Natural killer cell (primary cell): ENCODE results near the gene FAM219B. TPM values are rescaled to one million over a fixed set of nuclear protein-coding genes. Genes with fewer than 3 reads are reported as not detected.

Experiments used
- ATAC-seq, 3 donors: fragments of 150-1000 bp in 2 of 3; fragments of 200-7000 bp in 1 of 3; cut with Tn5 transposase; 1 replicate in 1 of 3; 2 replicates in 2 of 3; pipeline ENCODE4 v1.10.0; 2021; ENCODE audit warnings: mild to moderate bottlenecking in 2 of 3, moderate library complexity in 2 of 3
- DNase-seq, 2 donors: peaks; one replicate each; pipeline versions ENCODE4 v3.0.0 to v3.0.0-alpha.2; 2013 to 2021; ENCODE audit warnings: mixed read lengths in 1 of 2
- H3K27ac ChIP-seq: one replicate; pipeline ENCODE4 v1.5.1; 2013; ENCODE audit warnings: mild to moderate bottlenecking, low read length
- H3K27me3 ChIP-seq: one replicate; pipeline ENCODE4 v1.6.1; 2013; ENCODE audit warnings: low read length; ENCODE audit not compliant: control insufficient read depth, insufficient read depth
- H3K36me3 ChIP-seq: one replicate; pipeline ENCODE4 v1.6.1; 2013; ENCODE audit warnings: low read length; ENCODE audit not compliant: control insufficient read depth, insufficient read depth
- H3K4me1 ChIP-seq: one replicate; pipeline ENCODE4 v1.6.1; 2013; ENCODE audit warnings: low read length; ENCODE audit not compliant: control insufficient read depth, insufficient read depth
- H3K4me3 ChIP-seq: one replicate; pipeline ENCODE4 v1.5.1; 2013; ENCODE audit warnings: low read length
- H3K9me3 ChIP-seq: one replicate; pipeline ENCODE4 v1.6.1; 2013; ENCODE audit warnings: low read length; ENCODE audit not compliant: control insufficient read depth, insufficient read depth
- H3K27ac Mint-ChIP-seq, 2 donors: one replicate each; pipeline ENCODE4 v1.8.0; 2022; ENCODE audit warnings: mild to moderate bottlenecking in 2 of 2, mixed read lengths in 2 of 2, moderate library complexity in 1 of 2
- H3K27me3 Mint-ChIP-seq, 2 donors: one replicate each; pipeline ENCODE4 v1.8.0; 2022; ENCODE audit warnings: low read depth in 2 of 2, mixed read lengths in 2 of 2
- H3K36me3 Mint-ChIP-seq: one replicate; pipeline ENCODE4 v1.8.0; 2022; ENCODE audit warnings: mixed read lengths
- H3K4me1 Mint-ChIP-seq, 2 donors: one replicate each; pipeline ENCODE4 v1.8.0; 2022; ENCODE audit warnings: mixed read lengths in 2 of 2
- H3K4me3 Mint-ChIP-seq: one replicate; pipeline ENCODE4 v1.8.0; 2022; ENCODE audit warnings: mild to moderate bottlenecking, moderate library complexity, mixed read lengths
- H3K9me3 Mint-ChIP-seq, 2 donors: one replicate each; pipeline ENCODE4 v1.8.0; 2022; ENCODE audit warnings: mixed read lengths in 2 of 2
- CTCF ChIP-seq: fragments of 200-600 bp; IDR thresholded peaks from one replicate; pipeline ENCODE4 v1.8.0; 2022; ENCODE audit warnings: antibody characterized with exemption
- WGBS: methylation state at CpG from one replicate; pipeline ENCODE4 v1.1.7; 2013; ENCODE audit warnings: missing lambda C conversion rate; ENCODE audit not compliant: insufficient coverage; 5-methylcytosine and 5-hydroxymethylcytosine counted together
- intact Hi-C: fragments of 100-400 bp; cut with micrococcal nuclease; formaldehyde crosslinking; loops from one replicate; pipeline ENCODE4 v1.14.2; 2022
- total RNA-seq, 4 donors: library from RNA; stranded (reverse); fragments of 120-200 nt in 1 of 4; gene quantifications; one replicate each; pipeline versions ENCODE4 v1.2.3 to v1.2.4, GENCODE V29; 2013 to 2022

FAM219B gene
- total RNA-seq, 3 donors from 2014 or later (not counting 1 experiment from before 2014, with no cell fraction given): 63.5 to 107 (median 69.0) TPM

GRCh38 chr15:74892931-74893330 lies 13.7 kb downstream of the FAM219B start:
- Histone ChIP-seq H3K27me3 (no peaks in the 10 kb centered on the region), H3K4me1 (peaks cover 42% of the 10 kb centered on the region), H3K27ac (peak overlapping the region; percentile 27), H3K9me3 (no peaks in the 10 kb centered on the region), H3K4me3 (no peak overlapping the region), H3K36me3 (no peaks in the 10 kb centered on the region)
- DNase-seq (no peak), ATAC-seq (no peak)
- intact Hi-C loops: no loop called here
- no peaks in the 10 kb centered on the region for H3K36me3 Mint-ChIP-seq
- 92% methylated on average over 2 of the region's 2 CpGs for WGBS
- H3K27me3 Mint-ChIP-seq: no peaks in the 10 kb centered on the region
- no peak for TF ChIP-seq CTCF
- H3K4me3 Mint-ChIP-seq: no peak overlapping the region
- H3K4me1 Mint-ChIP-seq: peaks cover 27 to 36% of the 10 kb centered on the region in 2 donors
- H3K9me3 Mint-ChIP-seq: no peaks in the 10 kb centered on the region
- peak overlapping the region in 1 of 2 donors; percentile 75 for H3K27ac Mint-ChIP-seq

GRCh38 chr15:74892313-74892712 lies 14.3 kb downstream of the FAM219B start:
- Histone ChIP-seq H3K36me3 (no peaks in the 10 kb centered on the region), H3K4me3 (no peak overlapping the region), H3K4me1 (peaks cover 42% of the 10 kb centered on the region), H3K9me3 (no peaks in the 10 kb centered on the region), H3K27me3 (no peaks in the 10 kb centered on the region), H3K27ac (no peak overlapping the region)
- 88% methylated on average over 3 of the region's 3 CpGs for WGBS
- Mint-ChIP-seq H3K36me3 (no peaks in the 10 kb centered on the region), H3K4me1 (peaks cover 27 to 36% of the 10 kb centered on the region in 2 donors), H3K27ac (peak overlapping the region; percentile 26 to 75), H3K9me3 (no peaks in the 10 kb centered on the region), H3K27me3 (no peaks in the 10 kb centered on the region), H3K4me3 (no peak overlapping the region)
- DNase-seq (no peak), ATAC-seq (no peak)
- intact Hi-C loops: no loop called here
- no peak for TF ChIP-seq CTCF

DNA sequence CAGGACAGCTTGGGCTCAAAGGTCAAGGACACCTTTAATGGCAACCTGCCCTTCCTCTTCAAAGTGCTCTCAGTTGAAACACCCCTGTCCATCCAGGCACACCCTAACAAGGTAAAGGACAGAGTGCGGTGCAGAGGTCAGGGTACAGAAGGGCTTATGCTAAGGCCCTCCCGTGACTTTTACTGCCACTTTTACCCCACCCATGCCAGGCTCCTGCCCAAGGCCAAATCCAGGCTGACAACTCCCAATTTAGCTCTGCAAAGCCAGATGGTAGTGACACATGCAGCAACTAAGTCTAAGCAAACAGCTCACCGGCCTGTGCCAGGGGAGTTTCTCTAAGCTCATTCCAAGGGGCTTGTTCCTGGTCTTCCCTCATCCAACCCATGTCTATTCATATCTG lies 15.2 kb downstream of the FAM219B start:
- H3K27ac ChIP-seq: no peak overlapping the region
- no peak for ATAC-seq
- peaks cover 42% of the 10 kb centered on the region for H3K4me1 ChIP-seq

More for the DNA sequence above, 15.2 kb downstream of the FAM219B start:
- Mint-ChIP-seq H3K9me3 (no peaks in the 10 kb centered on the region), H3K4me3 (peak overlapping the region; percentile 59), H3K27me3 (no peaks in the 10 kb centered on the region), H3K4me1 (peaks cover 27 to 36% of the 10 kb centered on the region in 2 donors), H3K27ac (peak overlapping the region in 1 of 2 donors; percentile 26), H3K36me3 (no peaks in the 10 kb centered on the region)
- Histone ChIP-seq H3K4me3 (no peak overlapping the region), H3K36me3 (no peaks in the 10 kb centered on the region), H3K9me3 (no peaks in the 10 kb centered on the region), H3K27me3 (no peaks in the 10 kb centered on the region)
- no peak for TF ChIP-seq CTCF
- intact Hi-C loops: loop anchor here (2.0 kb wide), 1 partner anchor 15 kb away; the partner anchor contains the start of gene FAM219B
- WGBS: 98% methylated on average over 3 of the region's 3 CpGs
- DNase-seq: no peak
